ENCODE data around the gene MAOA.

DNA sequence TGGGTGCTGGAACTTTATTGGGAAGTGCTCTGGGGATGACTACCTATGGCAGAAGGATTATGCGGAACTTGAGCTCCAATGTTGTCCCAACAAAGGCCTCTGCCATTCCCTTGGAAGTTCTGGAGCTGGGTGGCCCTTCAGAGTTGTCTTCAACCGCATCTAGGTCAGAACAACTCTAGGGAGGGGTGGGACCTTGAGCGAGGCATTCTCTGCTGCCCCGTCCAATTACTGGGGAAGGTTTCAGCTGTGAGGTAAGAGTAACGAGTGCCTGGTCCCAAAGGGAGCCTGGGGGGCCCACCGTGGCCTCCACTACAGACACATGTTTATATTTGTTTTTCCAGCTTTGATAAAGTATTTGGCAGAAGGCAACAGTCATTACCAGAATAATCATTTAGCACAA, 79.4 kb downstream of the MAOA start:
- no peak for TF ChIP-seq TAF1 (IDR thresholded peaks at IDR 0.05; ENCODE audit: low read depth)
- no peak for TF ChIP-seq EP300 (IDR thresholded peaks at IDR 0.05; ENCODE audit: borderline replicate concordance)
- TF ChIP-seq, protein P1, sequence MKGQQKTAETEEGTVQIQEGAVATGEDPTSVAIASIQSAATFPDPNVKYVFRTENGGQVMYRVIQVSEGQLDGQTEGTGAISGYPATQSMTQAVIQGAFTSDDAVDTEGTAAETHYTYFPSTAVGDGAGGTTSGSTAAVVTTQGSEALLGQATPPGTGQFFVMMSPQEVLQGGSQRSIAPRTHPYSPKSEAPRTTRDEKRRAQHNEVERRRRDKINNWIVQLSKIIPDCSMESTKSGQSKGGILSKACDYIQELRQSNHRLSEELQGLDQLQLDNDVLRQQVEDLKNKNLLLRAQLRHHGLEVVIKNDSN (IDR thresholded peaks at IDR 0.05) = no peak
- TF ChIP-seq CREB1 (IDR thresholded peaks at IDR 0.05; ENCODE audit: low read depth) = no peak
